Bronchial epithelial cell (primary cell): ENCODE data around the gene PPP2R3A. TPM values are rescaled to one million over a fixed set of nuclear protein-coding genes. Genes with fewer than 3 reads are reported as not detected.
"Not testable (repeated sequence)": the region's sequence is repeated elsewhere in the genome, so short reads cannot be mapped to it uniquely, and the experiment has no call there.

Experiments used
- DNase-seq: peaks from one replicate; pipeline ENCODE4 v3.0.0-alpha.2; 2010; ENCODE audit warnings: low read depth
- FAIRE-seq: peaks from 2 replicates; lab custom pipeline; 2011; peaks lifted over from hg19 to GRCh38; lab: Jason Lieb, UNC
- H3K27me3 ChIP-seq: 2 replicates; pipeline ENCODE4 v1.5.1; 2011; ENCODE audit warnings: low read length; ENCODE audit not compliant: control insufficient read depth, insufficient read depth
- H3K36me3 ChIP-seq: 2 replicates; pipeline ENCODE4 v1.5.1; 2011; ENCODE audit warnings: low read length; ENCODE audit not compliant: control insufficient read depth, insufficient read depth
- H3K4me3 ChIP-seq: 2 replicates; pipeline ENCODE4 v1.5.1; 2011; ENCODE audit warnings: mild to moderate bottlenecking, low read depth, low read length, control low read depth
- total RNA-seq: library from RNA; depleted of rRNA; stranded (reverse); fragments of >200 nt; gene quantifications from 2 replicates; pipeline ENCODE4 v1.2.1, GENCODE V29; 2014
- TF ChIP-seq, protein P1 (sequence below): IDR thresholded peaks from 2 replicates; pipeline ENCODE4 v1.5.1; 2011; ENCODE audit warnings: mild to moderate bottlenecking, moderate library complexity, low read length, control low read depth, inconsistent platforms; ENCODE audit not compliant: insufficient read depth, severe bottlenecking

PPP2R3A gene
- total RNA-seq, 1 donor from 2014 or later, result 4.2 TPM

DNA sequence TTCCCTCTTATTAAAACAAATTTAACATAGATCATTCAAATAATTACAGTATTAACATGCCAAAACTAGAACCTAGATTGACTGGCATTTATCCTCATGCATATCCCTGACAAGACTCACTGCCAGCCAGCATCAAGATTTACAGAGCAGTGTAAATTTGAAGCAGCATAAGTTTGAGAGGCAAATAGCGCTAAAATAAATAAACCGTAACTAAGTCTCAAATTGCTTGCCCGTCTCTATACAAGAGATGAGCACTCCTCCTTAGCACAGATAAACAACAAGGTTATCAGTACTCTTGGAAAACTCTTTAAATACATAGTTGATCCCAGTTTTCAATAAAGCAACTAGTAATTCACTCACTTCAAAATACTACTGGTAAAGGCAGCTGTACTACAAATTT is 201.0 kb downstream of the PPP2R3A start:
- DNase-seq, result no peak
- H3K27me3 ChIP-seq, result no peaks in the 10 kb centered on the region
- no peak for FAIRE-seq
- TF ChIP-seq, protein P1, sequence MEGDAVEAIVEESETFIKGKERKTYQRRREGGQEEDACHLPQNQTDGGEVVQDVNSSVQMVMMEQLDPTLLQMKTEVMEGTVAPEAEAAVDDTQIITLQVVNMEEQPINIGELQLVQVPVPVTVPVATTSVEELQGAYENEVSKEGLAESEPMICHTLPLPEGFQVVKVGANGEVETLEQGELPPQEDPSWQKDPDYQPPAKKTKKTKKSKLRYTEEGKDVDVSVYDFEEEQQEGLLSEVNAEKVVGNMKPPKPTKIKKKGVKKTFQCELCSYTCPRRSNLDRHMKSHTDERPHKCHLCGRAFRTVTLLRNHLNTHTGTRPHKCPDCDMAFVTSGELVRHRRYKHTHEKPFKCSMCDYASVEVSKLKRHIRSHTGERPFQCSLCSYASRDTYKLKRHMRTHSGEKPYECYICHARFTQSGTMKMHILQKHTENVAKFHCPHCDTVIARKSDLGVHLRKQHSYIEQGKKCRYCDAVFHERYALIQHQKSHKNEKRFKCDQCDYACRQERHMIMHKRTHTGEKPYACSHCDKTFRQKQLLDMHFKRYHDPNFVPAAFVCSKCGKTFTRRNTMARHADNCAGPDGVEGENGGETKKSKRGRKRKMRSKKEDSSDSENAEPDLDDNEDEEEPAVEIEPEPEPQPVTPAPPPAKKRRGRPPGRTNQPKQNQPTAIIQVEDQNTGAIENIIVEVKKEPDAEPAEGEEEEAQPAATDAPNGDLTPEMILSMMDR, result no peak
- no peaks in the 10 kb centered on the region for H3K36me3 ChIP-seq
- no peak overlapping the region for H3K4me3 ChIP-seq

DNA sequence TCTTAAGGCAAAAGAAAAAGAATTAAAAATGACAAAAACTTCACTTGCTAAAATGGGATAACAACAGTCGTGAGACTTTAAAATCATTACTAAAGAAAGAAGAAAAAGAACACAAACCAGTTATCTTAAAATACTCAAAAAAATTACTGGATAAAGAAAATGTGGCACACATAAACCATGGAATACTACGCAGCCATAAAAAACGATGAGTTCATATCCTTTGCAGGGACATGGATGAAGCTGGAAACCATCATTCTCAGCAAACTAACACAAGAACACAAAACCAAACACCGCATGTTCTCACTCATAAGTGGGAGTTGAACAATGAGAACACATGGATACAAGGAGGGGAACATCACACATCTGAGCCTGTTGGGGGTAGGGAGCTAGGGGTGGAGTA is 202.7 kb downstream of the PPP2R3A start:
- not testable (repeated sequence) for H3K4me3 ChIP-seq, H3K36me3 ChIP-seq, FAIRE-seq, DNase-seq, H3K27me3 ChIP-seq

DNA sequence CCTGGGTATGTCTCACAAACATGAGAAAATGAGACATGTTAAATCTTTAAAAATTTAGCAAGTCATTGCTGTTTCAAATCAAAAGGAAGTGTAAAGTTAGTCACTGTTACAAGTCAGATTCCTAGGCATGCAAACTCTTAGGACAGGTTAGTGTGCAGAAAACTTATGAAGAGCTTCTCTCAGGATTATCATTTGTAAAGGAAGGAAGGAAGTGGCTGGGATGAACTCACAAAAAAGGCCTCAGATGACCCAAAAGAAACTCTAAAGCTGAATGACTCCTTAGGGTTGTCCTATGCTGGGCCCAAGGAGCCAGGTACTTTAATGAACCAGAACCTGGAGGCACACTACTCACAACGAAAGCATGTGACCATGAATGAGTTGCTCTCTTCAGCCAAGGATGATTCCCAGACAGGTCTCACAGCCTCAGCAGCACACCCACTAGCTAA is 205.6 kb downstream of the PPP2R3A start:
- no peaks in the 10 kb centered on the region for H3K27me3 ChIP-seq
- FAIRE-seq (no peak), DNase-seq (peak; percentile 88)
- H3K36me3 ChIP-seq, result no peaks in the 10 kb centered on the region
- no peak overlapping the region for H3K4me3 ChIP-seq
- TF ChIP-seq, protein P1, result no peak

DNA sequence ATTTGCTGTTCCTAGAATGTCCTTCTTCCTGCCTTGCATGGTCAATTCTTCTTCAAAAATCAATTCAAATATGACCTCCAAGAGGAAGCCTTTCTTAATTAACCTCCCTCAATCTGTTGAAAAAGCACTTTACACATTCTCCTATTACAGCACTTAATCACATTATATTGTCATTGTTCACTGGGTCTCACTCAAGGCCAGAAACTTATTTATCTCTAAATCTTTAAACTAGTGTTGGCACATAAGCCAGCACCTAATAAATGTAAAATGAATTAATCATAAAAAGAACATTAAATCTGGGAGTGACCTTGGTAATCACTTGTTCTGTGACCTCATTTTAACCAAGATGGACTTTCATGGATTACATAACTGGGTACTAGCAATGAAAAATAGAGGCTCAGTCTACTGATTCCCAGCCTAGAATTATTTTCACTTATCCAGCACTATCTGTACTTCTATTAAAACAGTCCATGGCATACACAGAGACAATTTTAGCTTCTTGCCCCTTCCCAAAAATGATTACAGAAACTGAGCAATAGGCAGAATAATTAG is 208.5 kb downstream of the PPP2R3A start:
- TF ChIP-seq, protein P1, result no peak
- Histone ChIP-seq H3K4me3 (no peak overlapping the region), H3K27me3 (no peaks in the 10 kb centered on the region), H3K36me3 (no peaks in the 10 kb centered on the region)
- no peak for DNase-seq
- FAIRE-seq, result no peak

DNA sequence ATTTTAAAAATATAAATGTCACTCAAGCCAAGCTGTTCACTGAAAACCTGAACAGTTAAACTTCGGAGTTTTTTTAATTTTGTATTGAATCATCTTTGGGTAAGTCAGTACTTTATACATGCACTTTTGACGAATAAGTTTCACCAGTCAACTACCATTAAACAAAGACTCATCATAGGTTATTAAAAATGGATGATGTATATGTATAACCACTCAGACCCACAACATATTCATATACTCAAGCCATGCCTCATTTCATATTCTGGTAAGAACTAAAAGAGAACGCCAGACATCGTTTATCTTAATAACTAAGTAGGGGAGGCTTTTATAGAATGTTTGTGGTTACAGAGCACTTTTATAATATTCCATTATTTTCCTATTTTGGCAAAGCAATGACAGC is 212.3 kb downstream of the PPP2R3A start:
- Histone ChIP-seq H3K27me3 (no peaks in the 10 kb centered on the region), H3K36me3 (no peaks in the 10 kb centered on the region), H3K4me3 (no peak overlapping the region)
- TF ChIP-seq, protein P1, result no peak
- no peak for DNase-seq
- no peak for FAIRE-seq

DNA sequence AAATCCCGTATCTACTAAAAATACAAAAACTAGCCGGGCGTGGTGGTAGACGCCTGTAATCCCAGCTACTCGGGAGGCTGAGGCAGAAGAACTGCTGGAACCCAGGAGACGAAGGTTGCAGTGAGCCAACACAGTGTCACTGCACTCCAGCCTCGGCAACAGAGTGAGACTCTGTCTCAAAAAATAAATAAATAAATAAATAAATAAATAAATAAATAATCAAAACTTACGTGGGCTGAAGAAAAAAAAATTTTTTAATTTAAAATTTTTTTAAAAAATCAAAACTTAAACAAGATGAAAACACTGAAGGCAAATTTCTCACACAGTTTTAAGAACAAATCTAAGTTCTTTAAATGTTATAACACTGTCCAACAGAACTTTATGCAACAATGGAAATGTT is 216.2 kb downstream of the PPP2R3A start:
- FAIRE-seq (no peak), DNase-seq (no peak)
- no peaks in the 10 kb centered on the region for H3K36me3 ChIP-seq
- H3K4me3 ChIP-seq, result no peak overlapping the region
- TF ChIP-seq, protein P1, result no peak
- no peaks in the 10 kb centered on the region for H3K27me3 ChIP-seq
